SK-N-SH (cell line): ENCODE data around the gene USP46. TPM values are rescaled to one million over a fixed set of nuclear protein-coding genes. Genes with fewer than 3 reads are reported as not detected.

Experiments
- CTCF ChIA-PET: fragments of 300-600, 350-600 bp; formaldehyde crosslinking; extraction: SDS; loops from one replicate; lab custom pipeline; 2021; lab: Yijun Ruan, JAX
- POLR2A ChIA-PET: fragments of 350-600 bp; sonication (Branson Sonifier 250); formaldehyde crosslinking; extraction: SDS; loops from one replicate; lab custom pipeline; 2020; ENCODE audit warnings: antibody characterized with exemption, inconsistent platforms; lab: Yijun Ruan, JAX
- DNase-seq: peaks from one replicate; pipeline ENCODE4 v3.0.0; 2012
- H2AFZ ChIP-seq: fragments of 200-600 bp; sonication (generic); 2 replicates; pipeline ENCODE4 v1.8.1; 2016; ENCODE audit warnings: antibody characterized with exemption, mild to moderate bottlenecking, low read depth
- H3F3A ChIP-seq: fragments of 200-600 bp; sonication (generic); replicated peaks from 2 replicates; pipeline ENCODE3; 2016; ENCODE audit warnings: antibody characterized with exemption, mild to moderate bottlenecking; ENCODE audit not compliant: insufficient read depth
- H3K27ac ChIP-seq, 2 experiments: fragments of 200-500 bp in 1 of 2; fragments of 200-600 bp in 1 of 2; sonication (Bioruptor generic) in 1 of 2; sonication (generic), shearing (Covaris generic) in 1 of 2; 2 replicates each; pipeline versions ENCODE4 v1.5.1 to v1.6.1; 2014 to 2016; ENCODE audit warnings: low read depth in 2 of 2, inconsistent platforms in 1 of 2, low read length in 1 of 2, mild to moderate bottlenecking in 1 of 2, mixed read lengths in 1 of 2
- H3K27me3 ChIP-seq: fragments of 200-600 bp; sonication (generic), shearing (Covaris generic); 2 replicates; pipeline ENCODE4 v1.6.1; 2016; ENCODE audit warnings: mixed run types; ENCODE audit not compliant: insufficient read depth
- H3K36me3 ChIP-seq, 2 experiments: fragments of 200-500 bp in 1 of 2; fragments of 200-600 bp in 1 of 2; sonication (Bioruptor generic) in 1 of 2; sonication (generic) in 1 of 2; replicated peaks in 1 of 2; 2 replicates each; pipeline versions ENCODE3 to v1.5.1; 2014 to 2016; ENCODE audit warnings: low read length in 1 of 2, mild to moderate bottlenecking in 1 of 2; ENCODE audit not compliant: insufficient read depth in 2 of 2, control insufficient read depth in 1 of 2
- H3K4me1 ChIP-seq, 2 experiments: fragments of 200-500 bp in 1 of 2; fragments of 200-600 bp in 1 of 2; sonication (Bioruptor generic) in 1 of 2; sonication (generic), shearing (Covaris generic) in 1 of 2; 2 replicates each; pipeline versions ENCODE4 v1.5.1 to v1.6.1; 2014 to 2016; ENCODE audit warnings: low read depth in 1 of 2, low read length in 1 of 2, mixed run types in 1 of 2; ENCODE audit not compliant: insufficient read depth in 2 of 2, control insufficient read depth in 1 of 2
- H3K4me2 ChIP-seq: fragments of 200-600 bp; sonication (generic), shearing (Covaris generic); 2 replicates; pipeline ENCODE4 v1.6.1; 2017; ENCODE audit warnings: mixed run types
- H3K4me3 ChIP-seq, 2 experiments: fragments of 200-500 bp in 1 of 2; fragments of 200-600 bp in 1 of 2; sonication (Bioruptor generic) in 1 of 2; sonication (generic), shearing (Covaris generic) in 1 of 2; 2 replicates each; pipeline versions ENCODE4 v1.5.1 to v1.8.1; 2014 to 2016; ENCODE audit warnings: low read depth in 2 of 2, inconsistent platforms in 1 of 2, low read length in 1 of 2, mild to moderate bottlenecking in 1 of 2, mixed read lengths in 1 of 2, moderate library complexity in 1 of 2
- H3K79me2 ChIP-seq: fragments of 200-600 bp; sonication (generic); 2 replicates; pipeline ENCODE4 v1.8.1; 2017; ENCODE audit warnings: mild to moderate bottlenecking; ENCODE audit not compliant: insufficient read depth
- H3K9ac ChIP-seq: fragments of 200-600 bp; sonication (generic); 2 replicates; pipeline ENCODE4 v1.6.1; 2017; ENCODE audit warnings: mixed run types
- H3K9me2 ChIP-seq: fragments of 200-600 bp; sonication (generic); 2 replicates; pipeline ENCODE4 v1.6.1; 2017; ENCODE audit warnings: mixed run types
- H3K9me3 ChIP-seq: fragments of 200-600 bp; sonication (generic); 2 replicates; pipeline ENCODE4 v1.6.1; 2017; ENCODE audit warnings: mixed run types, mild to moderate bottlenecking, moderate library complexity
- H4K20me1 ChIP-seq: fragments of 200-600 bp; sonication (generic); 2 replicates; pipeline ENCODE4 v1.6.1; 2017; ENCODE audit warnings: mild to moderate bottlenecking, mixed run types; ENCODE audit not compliant: insufficient read depth
- CHD2 ChIP-seq: fragments of 150-350 bp; IDR thresholded peaks from 2 replicates; pipeline ENCODE4 v1.6.1; 2018; ENCODE audit warnings: low read length; ENCODE audit not compliant: partially characterized antibody
- EP300 ChIP-seq, 2 experiments: IDR thresholded peaks; 2 replicates each; pipeline versions ENCODE4 v1.4.0 to v1.6.1; 2012; ENCODE audit warnings: borderline replicate concordance in 1 of 2, low read depth in 1 of 2, low read length in 1 of 2
- FOSL2 ChIP-seq: IDR thresholded peaks from 2 replicates; pipeline ENCODE4 v1.4.0; 2012; ENCODE audit warnings: low read depth, mild to moderate bottlenecking, moderate library complexity, borderline replicate concordance
- FOXJ3 ChIP-seq: sonication (generic); formaldehyde crosslinking; IDR thresholded peaks from 2 replicates; pipeline ENCODE4 v1.5.1; 2020; ENCODE audit warnings: mild to moderate bottlenecking, missing genetic modification reagents
- MEF2A ChIP-seq: IDR thresholded peaks from 2 replicates; pipeline ENCODE4 v1.4.0; 2012; ENCODE audit warnings: low read depth, borderline replicate concordance
- NFIC ChIP-seq: IDR thresholded peaks from 2 replicates; pipeline ENCODE4 v1.4.0; 2012; ENCODE audit warnings: borderline replicate concordance
- NRF1 ChIP-seq: IDR thresholded peaks from 2 replicates; pipeline ENCODE4 v1.6.1; 2012; ENCODE audit warnings: low read depth, mild to moderate bottlenecking, low read length
- POLR2AphosphoS5 ChIP-seq: IDR thresholded peaks from 2 replicates; pipeline ENCODE4 v1.6.1; 2012; ENCODE audit warnings: low read depth, low read length
- RCOR1 ChIP-seq: fragments of 150-350 bp; IDR thresholded peaks from 2 replicates; pipeline ENCODE4 v1.6.1; 2017; ENCODE audit warnings: antibody characterized with exemption, low read length
- RXRA ChIP-seq: IDR thresholded peaks from 2 replicates; pipeline ENCODE4 v1.4.0; 2012; ENCODE audit warnings: low read depth, mild to moderate bottlenecking, borderline replicate concordance
- SIN3A ChIP-seq: IDR thresholded peaks from 2 replicates; pipeline ENCODE4 v1.6.1; 2012; ENCODE audit warnings: low read depth, mild to moderate bottlenecking, low read length, moderate library complexity, borderline replicate concordance
- SMC3 ChIP-seq: IDR thresholded peaks from 2 replicates; pipeline ENCODE4 v1.6.1; 2012; ENCODE audit warnings: low read depth, low read length, improper control_type of control experiment
- TEAD4 ChIP-seq: IDR thresholded peaks from 2 replicates; pipeline ENCODE4 v1.4.0; 2012; ENCODE audit warnings: mild to moderate bottlenecking, borderline replicate concordance; ENCODE audit not compliant: insufficient read depth
- YY1 ChIP-seq: IDR thresholded peaks from 2 replicates; pipeline ENCODE4 v1.4.0; 2012; ENCODE audit warnings: low read depth, mild to moderate bottlenecking
- WGBS: methylation state at CpG from one replicate; pipeline ENCODE4 v1.1.6; 2017; ENCODE audit warnings: low lambda C conversion rate; 5-methylcytosine and 5-hydroxymethylcytosine counted together
- polyA plus RNA-seq, 3 experiments: library from polyadenylated mRNA; depleted of rRNA; stranded (reverse); fragments of >200 nt; gene quantifications; 2 replicates each; pipeline ENCODE4 v1.2.3, GENCODE V29; 2012
- TF ChIP-seq, protein P1 (sequence below): IDR thresholded peaks from 2 replicates; pipeline ENCODE4; 2012
- TF ChIP-seq, protein P2 (sequence below): IDR thresholded peaks from 2 replicates; pipeline ENCODE4 v1.4.0; 2012; ENCODE audit warnings: low read depth, borderline replicate concordance
- TF ChIP-seq, protein P3 (sequence below): IDR thresholded peaks from 2 replicates; pipeline ENCODE4 v1.6.1; 2012; ENCODE audit warnings: mild to moderate bottlenecking, low read depth, low read length, moderate library complexity
- TF ChIP-seq, protein P4 (sequence below): fragments of 150-350 bp; IDR thresholded peaks from 2 replicates; pipeline ENCODE4 v1.6.1; 2016; ENCODE audit warnings: mild to moderate bottlenecking, low read depth, low read length
- TF ChIP-seq, protein P5 (sequence below): fragments of 150-350 bp; IDR thresholded peaks from 2 replicates; pipeline ENCODE4 v1.6.1; 2017; ENCODE audit warnings: antibody characterized with exemption, low read length, low read depth, borderline replicate concordance

The USP46 gene
- polyA plus RNA-seq, 1 of the 3 experiments (the other 2 are of a cell fraction), result 4.5 TPM

DNA sequence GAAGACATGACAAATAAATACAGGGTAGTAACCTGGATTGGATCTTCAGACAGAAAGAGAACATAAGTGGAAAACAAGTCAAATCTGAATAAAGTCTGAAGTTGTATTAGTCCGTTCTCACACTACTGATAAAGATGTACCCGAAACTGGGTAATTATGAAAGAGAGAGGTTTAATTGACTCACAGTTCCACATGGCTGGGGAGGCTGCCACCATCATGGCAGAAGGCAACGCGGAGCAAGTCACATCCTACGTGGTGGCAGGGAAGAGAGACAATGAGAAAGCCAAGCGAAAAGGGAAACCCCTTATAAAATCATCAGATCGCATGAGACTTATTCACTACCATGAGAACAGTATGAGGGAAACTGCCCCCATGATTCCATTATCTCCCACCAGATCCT is 82.8 kb downstream of the USP46 start:
- Histone ChIP-seq H4K20me1 (no peaks in the 10 kb centered on the region), H3F3A (peaks cover 5% of the 10 kb centered on the region), H3K27me3 (no peaks in the 10 kb centered on the region), H3K27ac (no peak overlapping the region), H3K9me3 (no peaks in the 10 kb centered on the region), H3K4me1 (no peaks in the 10 kb centered on the region; a peak in 1 of 4 replicates), H3K9me2 (no peaks in the 10 kb centered on the region), H3K9ac (no peak overlapping the region), H3K4me3 (no peak overlapping the region), H3K79me2 (no peaks in the 10 kb centered on the region), H3K36me3 (no peaks in the 10 kb centered on the region), H2AFZ (no peak overlapping the region), H3K4me2 (no peak overlapping the region)
- TF ChIP-seq POLR2AphosphoS5, result no peak
- TF ChIP-seq, protein P1, sequence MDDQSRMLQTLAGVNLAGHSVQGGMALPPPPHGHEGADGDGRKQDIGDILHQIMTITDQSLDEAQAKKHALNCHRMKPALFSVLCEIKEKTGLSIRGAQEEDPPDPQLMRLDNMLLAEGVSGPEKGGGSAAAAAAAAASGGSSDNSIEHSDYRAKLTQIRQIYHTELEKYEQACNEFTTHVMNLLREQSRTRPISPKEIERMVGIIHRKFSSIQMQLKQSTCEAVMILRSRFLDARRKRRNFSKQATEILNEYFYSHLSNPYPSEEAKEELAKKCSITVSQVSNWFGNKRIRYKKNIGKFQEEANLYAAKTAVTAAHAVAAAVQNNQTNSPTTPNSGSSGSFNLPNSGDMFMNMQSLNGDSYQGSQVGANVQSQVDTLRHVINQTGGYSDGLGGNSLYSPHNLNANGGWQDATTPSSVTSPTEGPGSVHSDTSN, result no peak
- no peak for TF ChIP-seq FOSL2
- TF ChIP-seq EP300 (IDR thresholded peaks at IDR 0.05; ENCODE audit: borderline replicate concordance in 1 of 2, low read depth in 1 of 2, low read length in 1 of 2), result no peak
- TF ChIP-seq NRF1, result no peak
- no peak for TF ChIP-seq NFIC
- TF ChIP-seq, protein P2, sequence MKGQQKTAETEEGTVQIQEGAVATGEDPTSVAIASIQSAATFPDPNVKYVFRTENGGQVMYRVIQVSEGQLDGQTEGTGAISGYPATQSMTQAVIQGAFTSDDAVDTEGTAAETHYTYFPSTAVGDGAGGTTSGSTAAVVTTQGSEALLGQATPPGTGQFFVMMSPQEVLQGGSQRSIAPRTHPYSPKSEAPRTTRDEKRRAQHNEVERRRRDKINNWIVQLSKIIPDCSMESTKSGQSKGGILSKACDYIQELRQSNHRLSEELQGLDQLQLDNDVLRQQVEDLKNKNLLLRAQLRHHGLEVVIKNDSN, result no peak
- TF ChIP-seq, protein P3, sequence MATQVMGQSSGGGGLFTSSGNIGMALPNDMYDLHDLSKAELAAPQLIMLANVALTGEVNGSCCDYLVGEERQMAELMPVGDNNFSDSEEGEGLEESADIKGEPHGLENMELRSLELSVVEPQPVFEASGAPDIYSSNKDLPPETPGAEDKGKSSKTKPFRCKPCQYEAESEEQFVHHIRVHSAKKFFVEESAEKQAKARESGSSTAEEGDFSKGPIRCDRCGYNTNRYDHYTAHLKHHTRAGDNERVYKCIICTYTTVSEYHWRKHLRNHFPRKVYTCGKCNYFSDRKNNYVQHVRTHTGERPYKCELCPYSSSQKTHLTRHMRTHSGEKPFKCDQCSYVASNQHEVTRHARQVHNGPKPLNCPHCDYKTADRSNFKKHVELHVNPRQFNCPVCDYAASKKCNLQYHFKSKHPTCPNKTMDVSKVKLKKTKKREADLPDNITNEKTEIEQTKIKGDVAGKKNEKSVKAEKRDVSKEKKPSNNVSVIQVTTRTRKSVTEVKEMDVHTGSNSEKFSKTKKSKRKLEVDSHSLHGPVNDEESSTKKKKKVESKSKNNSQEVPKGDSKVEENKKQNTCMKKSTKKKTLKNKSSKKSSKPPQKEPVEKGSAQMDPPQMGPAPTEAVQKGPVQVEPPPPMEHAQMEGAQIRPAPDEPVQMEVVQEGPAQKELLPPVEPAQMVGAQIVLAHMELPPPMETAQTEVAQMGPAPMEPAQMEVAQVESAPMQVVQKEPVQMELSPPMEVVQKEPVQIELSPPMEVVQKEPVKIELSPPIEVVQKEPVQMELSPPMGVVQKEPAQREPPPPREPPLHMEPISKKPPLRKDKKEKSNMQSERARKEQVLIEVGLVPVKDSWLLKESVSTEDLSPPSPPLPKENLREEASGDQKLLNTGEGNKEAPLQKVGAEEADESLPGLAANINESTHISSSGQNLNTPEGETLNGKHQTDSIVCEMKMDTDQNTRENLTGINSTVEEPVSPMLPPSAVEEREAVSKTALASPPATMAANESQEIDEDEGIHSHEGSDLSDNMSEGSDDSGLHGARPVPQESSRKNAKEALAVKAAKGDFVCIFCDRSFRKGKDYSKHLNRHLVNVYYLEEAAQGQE, result no peak
- no peak for TF ChIP-seq RXRA
- TF ChIP-seq FOXJ3 (CRISPR knock-in tag), result no peak
- TF ChIP-seq CHD2, result no peak
- no peak for TF ChIP-seq SMC3
- CTCF ChIA-PET, result interaction anchor here (1.1 to 1.6 kb wide), 2 partner anchors 9 to 30 kb away, joined by 3 read pairs; no protein-coding TSS in a partner anchor
- DNase-seq, result no peak
- WGBS, result 90% methylated on average over 7 of the region's 7 CpGs
- POLR2A ChIA-PET, result no interaction called here

GRCh38 chr4:52575406-52575805 is 83.7 kb downstream of the USP46 start:
- POLR2A ChIA-PET, result no interaction called here
- Histone ChIP-seq H4K20me1 (no peaks in the 10 kb centered on the region), H3K9me3 (no peaks in the 10 kb centered on the region), H3K27me3 (no peaks in the 10 kb centered on the region), H3K27ac (no peak overlapping the region), H2AFZ (no peak overlapping the region), H3K4me2 (no peak overlapping the region), H3K36me3 (no peaks in the 10 kb centered on the region), H3K4me3 (no peak overlapping the region), H3F3A (peaks cover 5% of the 10 kb centered on the region), H3K9me2 (no peaks in the 10 kb centered on the region), H3K4me1 (no peaks in the 10 kb centered on the region; a peak in 1 of 4 replicates), H3K79me2 (no peaks in the 10 kb centered on the region), H3K9ac (no peak overlapping the region)
- WGBS, result 71% methylated on average over 1 of the region's 1 CpG
- no peak for DNase-seq
- CTCF ChIA-PET, result no interaction called here
- no peak for TF ChIP-seq YY1
- TF ChIP-seq, protein P4, sequence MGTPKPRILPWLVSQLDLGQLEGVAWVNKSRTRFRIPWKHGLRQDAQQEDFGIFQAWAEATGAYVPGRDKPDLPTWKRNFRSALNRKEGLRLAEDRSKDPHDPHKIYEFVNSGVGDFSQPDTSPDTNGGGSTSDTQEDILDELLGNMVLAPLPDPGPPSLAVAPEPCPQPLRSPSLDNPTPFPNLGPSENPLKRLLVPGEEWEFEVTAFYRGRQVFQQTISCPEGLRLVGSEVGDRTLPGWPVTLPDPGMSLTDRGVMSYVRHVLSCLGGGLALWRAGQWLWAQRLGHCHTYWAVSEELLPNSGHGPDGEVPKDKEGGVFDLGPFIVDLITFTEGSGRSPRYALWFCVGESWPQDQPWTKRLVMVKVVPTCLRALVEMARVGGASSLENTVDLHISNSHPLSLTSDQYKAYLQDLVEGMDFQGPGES, result no peak
- TF ChIP-seq SIN3A, result no peak
- TF ChIP-seq RXRA, result no peak
- no peak for TF ChIP-seq TEAD4
- no peak for TF ChIP-seq POLR2AphosphoS5
- TF ChIP-seq MEF2A, result no peak
- TF ChIP-seq, protein P5, sequence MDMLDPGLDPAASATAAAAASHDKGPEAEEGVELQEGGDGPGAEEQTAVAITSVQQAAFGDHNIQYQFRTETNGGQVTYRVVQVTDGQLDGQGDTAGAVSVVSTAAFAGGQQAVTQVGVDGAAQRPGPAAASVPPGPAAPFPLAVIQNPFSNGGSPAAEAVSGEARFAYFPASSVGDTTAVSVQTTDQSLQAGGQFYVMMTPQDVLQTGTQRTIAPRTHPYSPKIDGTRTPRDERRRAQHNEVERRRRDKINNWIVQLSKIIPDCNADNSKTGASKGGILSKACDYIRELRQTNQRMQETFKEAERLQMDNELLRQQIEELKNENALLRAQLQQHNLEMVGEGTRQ, result no peak
- no peak for TF ChIP-seq RCOR1
- TF ChIP-seq, protein P1, result no peak
- no peak for TF ChIP-seq FOSL2
